ENCODE measurements around the gene GTPBP6.

- no peak for TF ChIP-seq POLR2AphosphoS5 (IDR thresholded peaks at IDR 0.05)
- no peak for TF ChIP-seq CTCF (IDR thresholded peaks at IDR 0.05)
- no peak for TF ChIP-seq POLR2A (IDR thresholded peaks at IDR 0.05)
Measured at GRCh38 chrX:307261-308111, 11.1 kb downstream of the GTPBP6 start.
